Glutamatergic neuron (in vitro differentiated cells): ENCODE results near the gene GLI2. TPM values are rescaled to one million over a fixed set of nuclear protein-coding genes. Genes with fewer than 3 reads are reported as not detected.

Experiments used
- DNase-seq: peaks from one replicate; pipeline ENCODE4 v3.0.0; 2022
- H3K27ac Mint-ChIP-seq: one replicate; pipeline ENCODE4 v1.8.0; 2020; ENCODE audit warnings: mild to moderate bottlenecking, mixed read lengths, inconsistent platforms; ENCODE audit not compliant: unreplicated experiment
- H3K27me3 Mint-ChIP-seq: one replicate; pipeline ENCODE4 v1.8.0; 2020; ENCODE audit warnings: mild to moderate bottlenecking, moderate library complexity, mixed read lengths, inconsistent platforms; ENCODE audit not compliant: unreplicated experiment
- H3K36me3 Mint-ChIP-seq: one replicate; pipeline ENCODE4 v1.8.0; 2020; ENCODE audit warnings: mild to moderate bottlenecking, mixed read lengths, inconsistent platforms; ENCODE audit not compliant: unreplicated experiment
- H3K4me1 Mint-ChIP-seq: one replicate; pipeline ENCODE4 v1.8.0; 2020; ENCODE audit warnings: mild to moderate bottlenecking, low read depth, mixed read lengths, inconsistent platforms; ENCODE audit not compliant: unreplicated experiment
- H3K4me3 Mint-ChIP-seq: one replicate; pipeline ENCODE4 v1.8.0; 2020; ENCODE audit warnings: mild to moderate bottlenecking, mixed read lengths, inconsistent platforms; ENCODE audit not compliant: unreplicated experiment
- H3K9me3 Mint-ChIP-seq: one replicate; pipeline ENCODE4 v1.8.0; 2020; ENCODE audit warnings: mild to moderate bottlenecking, moderate library complexity, mixed read lengths, inconsistent platforms; ENCODE audit not compliant: unreplicated experiment
- CTCF ChIP-seq: fragments of 200-600 bp; sonication (generic); IDR thresholded peaks from one replicate; pipeline ENCODE4 v1.5.0; 2021; ENCODE audit not compliant: partially characterized antibody, unreplicated experiment
- total RNA-seq: library from RNA; stranded (reverse); fragmentation: NEBNext Ultra II Directional; extraction: Animal tissue kit (Norgen Biotek cat#: 25700); gene quantifications from one replicate; pipeline ENCODE4 v1.2.1, GENCODE V29; 2021; ENCODE audit not compliant: unreplicated experiment

The GLI2 gene
- total RNA-seq, 1 donor from 2014 or later = 3.9 TPM

DNA sequence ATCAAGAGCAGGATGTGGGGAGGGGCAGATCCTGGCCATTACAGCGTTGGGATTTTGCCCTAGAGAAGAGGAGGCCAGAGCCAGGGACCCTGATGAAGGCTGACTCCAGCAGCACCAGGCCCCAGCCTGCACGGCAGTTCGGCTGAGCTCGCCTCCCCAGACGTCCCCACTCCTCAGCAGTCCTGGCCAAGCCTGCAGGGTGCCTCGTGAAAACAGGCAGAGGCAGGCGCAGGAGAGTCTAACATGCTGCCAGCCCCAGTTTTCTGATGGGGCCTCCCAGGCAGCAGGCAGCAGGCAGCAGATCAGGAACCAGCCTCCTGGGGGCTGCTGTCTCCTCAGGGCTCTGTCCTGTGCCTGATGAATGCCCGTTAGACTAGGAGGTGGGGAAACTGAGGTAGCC lies 19.7 kb upstream of the GLI2 start:
- no peak for DNase-seq
- H3K4me3 Mint-ChIP-seq = no peak overlapping the region
- peaks cover 18% of the 10 kb centered on the region for H3K4me1 Mint-ChIP-seq
- H3K36me3 Mint-ChIP-seq = peaks cover 5% of the 10 kb centered on the region
- H3K27ac Mint-ChIP-seq = no peak overlapping the region
- H3K27me3 Mint-ChIP-seq = peaks cover 5% of the 10 kb centered on the region
- no peak for TF ChIP-seq CTCF
- no peaks in the 10 kb centered on the region for H3K9me3 Mint-ChIP-seq

- no peak for DNase-seq
- Mint-ChIP-seq H3K4me3 (no peak overlapping the region), H3K27ac (no peak overlapping the region), H3K27me3 (peaks cover 5% of the 10 kb centered on the region), H3K4me1 (peaks cover 10% of the 10 kb centered on the region), H3K9me3 (no peaks in the 10 kb centered on the region), H3K36me3 (peaks cover 5% of the 10 kb centered on the region)
- no peak for TF ChIP-seq CTCF
Measured at GRCh38 chr2:120716641-120717585, 18.8 kb upstream of the GLI2 start.

DNA sequence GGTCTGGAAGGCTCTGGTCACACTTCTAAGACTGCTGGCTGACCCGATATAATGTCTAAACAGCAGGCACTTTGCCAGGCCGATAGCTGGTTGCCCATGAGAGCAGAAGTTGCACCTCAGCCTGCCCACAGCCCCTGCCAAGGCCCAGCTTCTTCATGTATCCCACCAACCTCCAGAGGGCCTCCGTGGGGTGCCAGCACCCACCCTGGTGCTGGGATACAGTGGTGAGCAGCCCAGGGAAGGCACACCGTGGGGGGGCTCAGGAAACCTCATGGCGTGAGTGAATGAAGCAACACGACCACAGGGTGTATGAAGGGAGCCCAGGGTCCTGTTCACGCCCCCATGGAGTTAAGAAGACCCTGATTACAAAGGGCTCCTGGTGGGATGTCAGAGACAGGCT lies 16.2 kb upstream of the GLI2 start:
- no peak for DNase-seq

DNA sequence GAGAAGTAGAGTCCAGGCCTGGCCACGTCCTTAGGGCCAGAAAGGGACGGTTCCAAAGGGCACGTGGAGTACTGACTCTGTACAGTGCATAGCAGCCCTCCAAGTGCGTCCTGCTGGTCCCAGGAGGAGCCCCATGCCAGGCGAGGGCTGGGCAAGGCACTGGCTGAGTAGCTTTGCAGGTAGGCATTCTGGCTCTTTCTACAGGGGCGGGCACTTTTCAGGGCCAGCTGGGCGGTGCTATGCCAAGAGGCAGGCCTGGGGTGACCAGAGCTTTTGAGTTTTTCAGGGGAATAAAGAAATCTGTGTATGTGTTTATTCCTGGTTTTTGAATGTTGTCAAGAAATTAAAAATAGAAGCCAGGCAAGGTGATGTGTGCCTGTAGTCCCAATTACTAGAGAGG lies 15.4 kb upstream of the GLI2 start:
- no peak for DNase-seq
- H3K4me1 Mint-ChIP-seq = peaks cover 10% of the 10 kb centered on the region

More for the DNA sequence above, 16.2 kb upstream of the GLI2 start:
- H3K9me3 Mint-ChIP-seq = peaks cover 2% of the 10 kb centered on the region
- H3K36me3 Mint-ChIP-seq = peaks cover 6% of the 10 kb centered on the region
- TF ChIP-seq CTCF = no peak
- H3K4me3 Mint-ChIP-seq = no peak overlapping the region
- H3K27me3 Mint-ChIP-seq = peaks cover 2% of the 10 kb centered on the region
- no peak overlapping the region for H3K27ac Mint-ChIP-seq
- peaks cover 10% of the 10 kb centered on the region for H3K4me1 Mint-ChIP-seq

More for the DNA sequence above, 15.4 kb upstream of the GLI2 start:
- no peaks in the 10 kb centered on the region for H3K27me3 Mint-ChIP-seq
- peaks cover 4% of the 10 kb centered on the region for H3K36me3 Mint-ChIP-seq
- H3K4me3 Mint-ChIP-seq = no peak overlapping the region
- TF ChIP-seq CTCF = no peak
- no peak overlapping the region for H3K27ac Mint-ChIP-seq
- H3K9me3 Mint-ChIP-seq = peaks cover 2% of the 10 kb centered on the region
